Mucosa of stomach (tissue), 1 donor: ENCODE results near the gene SMPD3.

Experiments used
- H3K27me3 ChIP-seq: one replicate; pipeline ENCODE4 v1.7.0; 2013; ENCODE audit warnings: mild to moderate bottlenecking, low read length; ENCODE audit not compliant: control insufficient read depth, insufficient read depth
- H3K36me3 ChIP-seq: one replicate; pipeline ENCODE4 v1.7.0; 2013; ENCODE audit warnings: low read length; ENCODE audit not compliant: control insufficient read depth, insufficient read depth
- H3K4me1 ChIP-seq: one replicate; pipeline ENCODE4 v1.7.0; 2013; ENCODE audit warnings: mild to moderate bottlenecking, low read length; ENCODE audit not compliant: control insufficient read depth, insufficient read depth
- H3K4me3 ChIP-seq: one replicate; pipeline ENCODE4 v1.7.0; 2013; ENCODE audit warnings: low read length
- H3K9ac ChIP-seq: one replicate; pipeline ENCODE4 v1.7.0; 2013; ENCODE audit warnings: mild to moderate bottlenecking, low read length, moderate library complexity
- H3K9me3 ChIP-seq: one replicate; pipeline ENCODE4 v1.7.0; 2013; ENCODE audit warnings: mild to moderate bottlenecking, low read length, moderate library complexity; ENCODE audit not compliant: control insufficient read depth
- donor health status: Pancreatic carcinoma.

SMPD3 gene

DNA sequence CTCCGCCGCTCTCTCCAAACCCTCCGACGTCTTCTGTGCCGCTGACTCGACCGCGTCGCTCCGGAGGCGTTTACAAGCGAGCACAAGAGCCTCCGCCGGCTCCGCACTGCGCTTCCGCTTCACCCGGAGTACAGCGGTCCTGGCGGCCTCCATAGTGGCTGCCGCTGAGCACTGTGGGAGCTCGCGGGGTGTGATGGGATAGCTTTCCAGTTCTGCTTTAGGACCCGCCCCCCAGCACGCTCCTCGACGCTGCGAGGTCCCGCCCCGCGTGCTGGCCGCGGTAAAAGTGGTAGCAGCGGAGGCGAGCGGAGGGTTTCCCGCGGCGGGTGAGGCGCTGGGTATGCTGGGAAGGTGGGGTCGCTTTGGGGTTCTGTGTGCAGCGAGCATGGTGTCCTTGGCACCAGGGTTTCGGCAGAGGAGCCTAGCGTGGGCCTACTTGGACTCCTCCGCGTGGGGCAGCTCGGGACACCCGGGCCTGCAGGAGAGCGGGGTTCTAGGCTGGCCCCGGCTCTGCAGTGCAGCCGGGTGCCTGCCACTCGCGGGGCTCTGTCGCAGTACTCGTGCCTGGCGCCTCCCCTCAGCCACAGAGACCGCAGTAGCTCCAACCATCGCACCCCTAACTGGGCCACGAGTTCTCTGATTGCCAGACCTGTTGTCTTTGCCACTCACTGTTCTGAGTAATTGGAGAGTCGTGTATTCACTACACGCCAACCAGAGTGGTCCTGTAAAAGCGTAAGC is 137.4 kb downstream of the SMPD3 start, which contains the start of the genes PRMT7 and SLC7A6OS:
Gene PRMT7 (plus strand): TSS at position 246 of the 738 bp plus-strand sequence. CDS start 4,961 bp downstream, outside the sequence.
Gene SLC7A6OS (minus strand): TSS at position 173 of the 738 bp plus-strand sequence. CDS start 20 bp downstream, at position 153.
- peak within 1 kb of the TSS; percentile 87 for H3K9ac ChIP-seq
- peak within 1 kb of the TSS; percentile 85 for H3K4me3 ChIP-seq
- H3K9me3 ChIP-seq = no peaks in the 10 kb centered on the region
- no peaks in the 10 kb centered on the region for H3K36me3 ChIP-seq
- H3K27me3 ChIP-seq = no peaks in the 10 kb centered on the region
- H3K4me1 ChIP-seq = peaks cover 16% of the 10 kb centered on the region

GRCh38 chr16:68310437-68310773 is 137.9 kb downstream of the SMPD3 start:
- peak overlapping the region; percentile 87 for H3K9ac ChIP-seq
- H3K4me3 ChIP-seq = peak overlapping the region; percentile 85
- no peaks in the 10 kb centered on the region for H3K9me3 ChIP-seq
- H3K27me3 ChIP-seq = no peaks in the 10 kb centered on the region
- peaks cover 16% of the 10 kb centered on the region for H3K4me1 ChIP-seq
- H3K36me3 ChIP-seq = no peaks in the 10 kb centered on the region

DNA sequence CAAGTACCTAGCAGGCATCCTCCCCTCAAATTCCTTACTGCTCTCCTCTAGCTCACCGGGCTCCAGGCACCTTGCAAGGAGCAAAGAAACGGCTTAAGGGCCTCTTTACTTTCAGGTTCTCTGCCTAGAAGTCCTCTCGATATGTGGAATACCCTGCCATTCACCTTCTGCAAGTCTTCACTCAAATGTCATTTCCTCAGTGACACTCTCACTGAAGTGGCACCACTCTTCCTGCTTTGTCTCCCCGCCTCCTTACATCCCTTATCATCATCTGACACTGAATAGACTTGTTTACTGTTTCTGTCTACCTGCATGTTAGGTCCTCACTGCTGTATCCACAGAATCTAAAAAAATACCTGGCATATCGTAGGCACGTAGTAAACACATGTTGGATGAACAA is 138.5 kb downstream of the SMPD3 start:
- peak overlapping the region; percentile 85 for H3K4me3 ChIP-seq
- no peaks in the 10 kb centered on the region for H3K27me3 ChIP-seq
- no peaks in the 10 kb centered on the region for H3K36me3 ChIP-seq
- no peaks in the 10 kb centered on the region for H3K9me3 ChIP-seq
- H3K9ac ChIP-seq = peak overlapping the region; percentile 87
- H3K4me1 ChIP-seq = peaks cover 16% of the 10 kb centered on the region
